Measurements from ENCODE around the gene CROT.

GRCh38 chr7:87300756-87301155, 44.7 kb upstream of the CROT start:
- TF ChIP-seq, protein P1, sequence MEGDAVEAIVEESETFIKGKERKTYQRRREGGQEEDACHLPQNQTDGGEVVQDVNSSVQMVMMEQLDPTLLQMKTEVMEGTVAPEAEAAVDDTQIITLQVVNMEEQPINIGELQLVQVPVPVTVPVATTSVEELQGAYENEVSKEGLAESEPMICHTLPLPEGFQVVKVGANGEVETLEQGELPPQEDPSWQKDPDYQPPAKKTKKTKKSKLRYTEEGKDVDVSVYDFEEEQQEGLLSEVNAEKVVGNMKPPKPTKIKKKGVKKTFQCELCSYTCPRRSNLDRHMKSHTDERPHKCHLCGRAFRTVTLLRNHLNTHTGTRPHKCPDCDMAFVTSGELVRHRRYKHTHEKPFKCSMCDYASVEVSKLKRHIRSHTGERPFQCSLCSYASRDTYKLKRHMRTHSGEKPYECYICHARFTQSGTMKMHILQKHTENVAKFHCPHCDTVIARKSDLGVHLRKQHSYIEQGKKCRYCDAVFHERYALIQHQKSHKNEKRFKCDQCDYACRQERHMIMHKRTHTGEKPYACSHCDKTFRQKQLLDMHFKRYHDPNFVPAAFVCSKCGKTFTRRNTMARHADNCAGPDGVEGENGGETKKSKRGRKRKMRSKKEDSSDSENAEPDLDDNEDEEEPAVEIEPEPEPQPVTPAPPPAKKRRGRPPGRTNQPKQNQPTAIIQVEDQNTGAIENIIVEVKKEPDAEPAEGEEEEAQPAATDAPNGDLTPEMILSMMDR (IDR thresholded peaks at IDR 0.05; ENCODE audit: low read depth, low read length) = no peak
- TF ChIP-seq EZH2phosphoT487 (IDR thresholded peaks at IDR 0.05; ENCODE audit: low read depth) = no peak

Measured in OCI-LY3 (cell line).